Stimulated activated CD8-positive, alpha-beta memory T cell treated with anti-CD3 and anti-CD28 coated beads, Interleukin-15, amount 100 ng/mL, for 24 hours (primary cell): ENCODE measurements around the gene IGSF21.

ENCODE experiments used
- DNase-seq: peaks from one replicate; pipeline ENCODE4 v3.0.0-alpha.2; 2020; ENCODE audit warnings: low read depth

The IGSF21 gene

DNA sequence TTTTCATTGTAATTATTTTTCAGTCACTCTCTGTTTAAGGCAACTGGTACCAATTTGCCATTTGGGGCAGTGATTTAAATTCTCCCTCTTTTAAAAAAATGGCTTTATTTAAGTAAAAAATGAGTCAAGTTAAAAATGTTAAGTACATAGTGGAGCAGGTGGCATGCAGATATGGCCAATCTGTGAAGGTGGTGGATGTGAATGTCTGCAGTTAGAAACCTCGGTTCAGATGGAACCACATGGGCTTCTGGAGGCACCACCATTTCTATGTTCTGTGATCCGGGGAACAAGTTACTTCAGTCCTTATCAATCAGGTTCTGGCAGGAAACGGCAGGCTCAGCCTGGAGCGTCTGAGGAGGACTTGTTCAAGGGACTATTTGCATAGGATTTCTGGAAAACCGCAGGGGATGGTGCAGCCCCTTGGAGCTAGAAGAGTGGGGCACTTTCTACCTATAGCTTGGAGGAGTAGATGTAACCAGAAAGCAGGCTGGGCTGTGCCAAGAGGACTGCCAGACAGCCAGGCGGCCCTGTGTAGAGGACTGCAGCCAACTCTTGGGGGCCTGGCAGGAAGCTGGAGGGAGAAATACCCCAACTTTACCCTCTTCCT is 12.3 kb downstream of the IGSF21 start:
- no peak for DNase-seq

DNA sequence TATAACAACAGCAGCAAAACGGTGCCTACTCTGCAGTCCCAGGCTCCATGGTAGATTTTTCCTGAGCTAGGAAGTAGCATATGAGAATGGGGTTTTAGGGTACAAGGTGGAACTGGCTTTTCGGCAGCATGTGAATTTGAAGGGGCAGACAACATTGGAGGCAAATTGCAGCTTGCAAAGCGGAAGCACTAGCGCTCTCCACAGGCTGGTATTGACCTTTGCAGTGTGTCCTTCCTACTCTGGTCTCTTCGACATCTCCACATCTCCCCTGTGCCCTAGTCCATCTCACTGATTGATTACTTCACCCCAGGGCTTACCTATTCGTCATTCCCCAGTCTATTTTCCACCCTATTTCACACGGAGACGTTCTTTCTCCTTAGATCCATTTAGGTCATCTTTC is 13.0 kb downstream of the IGSF21 start:
- DNase-seq = no peak

DNA sequence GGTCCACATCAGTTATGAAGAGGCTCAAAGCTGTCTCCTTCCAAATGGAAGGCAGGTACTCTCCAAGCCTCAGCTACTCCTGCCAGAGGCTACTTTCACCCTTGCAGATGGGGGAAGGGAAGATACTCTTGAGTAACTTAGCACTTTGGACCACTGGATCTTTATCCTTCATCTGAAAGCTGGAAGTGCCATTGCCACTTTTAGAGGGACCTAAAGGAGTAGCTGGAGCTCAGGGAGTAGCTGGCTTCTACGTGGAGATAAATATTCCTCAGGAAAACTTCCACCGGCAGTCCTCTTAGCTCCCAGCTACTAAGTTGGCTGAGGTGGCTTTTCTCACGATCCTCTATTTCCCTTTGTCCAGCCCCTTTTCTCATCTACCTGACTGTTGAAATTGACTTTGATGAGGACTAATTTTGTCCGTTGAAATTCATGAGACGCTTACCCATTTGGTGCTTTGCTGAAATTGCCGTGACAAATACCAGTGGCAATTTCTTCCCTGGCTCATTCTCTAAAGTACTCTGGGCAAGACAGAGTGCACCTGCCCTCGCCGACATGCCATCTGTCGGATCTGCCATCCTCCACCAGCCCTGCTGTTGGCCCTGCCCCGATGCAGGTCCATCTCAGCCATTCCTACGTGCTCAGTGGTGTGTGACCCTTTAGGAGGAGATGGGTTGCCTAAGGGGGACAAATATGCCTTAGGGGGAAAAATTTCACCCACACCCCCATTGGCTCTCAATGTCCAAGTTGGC is 13.6 kb downstream of the IGSF21 start:
- no peak for DNase-seq

DNA sequence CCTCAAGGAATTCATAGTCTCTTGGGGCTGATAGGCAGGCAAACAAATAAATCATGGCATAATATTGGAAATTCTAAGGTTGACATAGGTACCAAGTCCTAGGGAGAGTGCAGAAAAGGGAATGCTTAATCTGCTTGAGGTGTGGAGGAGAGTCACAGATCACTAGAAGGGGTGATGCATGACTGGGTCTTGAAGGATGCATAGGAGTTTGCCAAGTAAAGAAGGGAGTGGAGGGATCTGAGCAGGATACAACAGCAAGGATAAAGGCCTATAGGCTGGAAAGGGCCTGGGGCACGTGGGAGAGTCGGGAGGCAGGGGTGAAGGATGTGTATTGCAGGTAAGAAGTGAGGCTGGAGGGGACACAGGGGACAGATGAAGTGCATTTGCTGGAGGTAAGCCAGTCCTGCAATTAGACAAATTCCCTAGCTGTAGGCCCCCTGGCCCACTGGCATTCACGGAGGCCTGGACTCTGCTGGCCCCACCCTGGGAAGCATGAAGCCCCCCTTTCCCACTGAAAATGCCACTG is 15.9 kb downstream of the IGSF21 start:
- no peak for DNase-seq

DNA sequence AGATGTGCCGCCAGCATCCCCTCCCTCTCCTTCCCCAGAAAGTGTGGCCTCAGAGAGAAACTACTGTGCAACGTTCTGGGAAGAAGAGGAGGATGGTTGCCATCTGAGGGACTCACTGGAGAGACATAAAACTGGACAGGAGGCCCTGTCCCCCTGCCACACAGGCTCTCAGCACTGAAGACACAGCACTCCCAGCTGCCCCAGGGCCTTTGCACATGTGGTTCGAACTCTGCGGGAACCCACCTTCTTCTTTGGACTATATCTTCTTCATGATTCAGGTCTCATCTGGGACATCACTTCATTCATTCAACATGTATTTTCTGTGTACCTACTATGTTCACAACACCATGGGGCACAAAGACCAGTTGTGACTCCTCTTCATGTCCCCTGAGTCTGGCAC is 17.4 kb downstream of the IGSF21 start:
- no peak for DNase-seq

DNA sequence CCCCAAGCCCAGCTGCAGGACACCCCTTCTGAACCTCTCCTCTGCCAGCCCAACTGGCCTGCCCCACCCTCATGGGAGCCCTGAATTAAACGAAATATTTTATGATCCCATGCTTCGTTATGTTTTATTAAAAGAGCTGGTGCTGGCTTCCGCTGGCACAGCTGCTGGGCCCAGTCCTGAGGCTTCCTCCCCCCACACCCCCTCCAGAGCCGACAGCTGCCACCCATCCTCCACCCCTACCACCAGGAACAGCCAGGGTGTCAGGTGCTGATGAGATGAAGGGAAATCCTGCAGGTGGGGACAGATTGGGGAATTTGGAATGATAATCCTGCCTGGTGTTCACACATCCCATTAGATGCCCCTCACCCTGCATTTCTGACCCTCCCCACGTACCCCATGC is 19.0 kb downstream of the IGSF21 start:
- no peak for DNase-seq

DNA sequence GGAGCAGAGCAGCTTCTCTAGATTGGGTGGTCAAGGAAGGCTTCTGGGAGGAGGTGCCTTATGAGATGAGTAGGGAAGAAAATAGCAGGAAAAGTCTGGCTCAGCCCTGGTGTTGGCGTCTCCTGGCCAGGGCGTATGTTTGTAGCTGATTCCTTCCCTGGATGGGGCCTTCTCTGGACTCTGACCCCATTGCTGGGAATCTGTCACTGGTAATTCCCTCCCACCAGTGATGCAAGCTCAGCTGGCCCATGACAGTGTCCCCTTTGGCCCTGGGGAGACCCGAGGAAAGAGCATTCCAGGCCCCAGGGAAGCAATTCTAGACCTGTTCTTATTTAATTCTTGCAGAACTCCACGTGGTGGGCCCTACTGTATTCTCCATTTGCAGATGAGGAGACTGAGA is 20.7 kb downstream of the IGSF21 start:
- DNase-seq = no peak

DNA sequence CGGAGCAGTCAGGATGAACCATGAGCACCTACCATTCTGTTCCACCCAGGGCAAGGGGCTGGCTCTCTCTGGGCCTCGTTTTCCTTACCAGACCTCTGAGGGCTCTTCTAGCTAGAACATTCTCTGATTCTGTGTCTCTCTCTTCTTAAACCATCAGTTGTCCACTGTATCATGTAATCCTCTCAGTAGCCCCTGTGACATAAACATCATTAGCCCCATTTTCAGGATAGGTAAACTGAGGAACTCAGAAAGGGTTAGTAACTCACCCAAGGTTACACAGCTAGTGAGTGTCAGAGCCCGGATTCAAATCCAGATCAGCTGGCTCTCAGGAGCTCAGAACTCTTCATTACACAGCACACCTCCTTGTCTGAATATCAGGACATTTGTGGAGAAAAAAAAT is 22.8 kb downstream of the IGSF21 start:
- DNase-seq = no peak

DNA sequence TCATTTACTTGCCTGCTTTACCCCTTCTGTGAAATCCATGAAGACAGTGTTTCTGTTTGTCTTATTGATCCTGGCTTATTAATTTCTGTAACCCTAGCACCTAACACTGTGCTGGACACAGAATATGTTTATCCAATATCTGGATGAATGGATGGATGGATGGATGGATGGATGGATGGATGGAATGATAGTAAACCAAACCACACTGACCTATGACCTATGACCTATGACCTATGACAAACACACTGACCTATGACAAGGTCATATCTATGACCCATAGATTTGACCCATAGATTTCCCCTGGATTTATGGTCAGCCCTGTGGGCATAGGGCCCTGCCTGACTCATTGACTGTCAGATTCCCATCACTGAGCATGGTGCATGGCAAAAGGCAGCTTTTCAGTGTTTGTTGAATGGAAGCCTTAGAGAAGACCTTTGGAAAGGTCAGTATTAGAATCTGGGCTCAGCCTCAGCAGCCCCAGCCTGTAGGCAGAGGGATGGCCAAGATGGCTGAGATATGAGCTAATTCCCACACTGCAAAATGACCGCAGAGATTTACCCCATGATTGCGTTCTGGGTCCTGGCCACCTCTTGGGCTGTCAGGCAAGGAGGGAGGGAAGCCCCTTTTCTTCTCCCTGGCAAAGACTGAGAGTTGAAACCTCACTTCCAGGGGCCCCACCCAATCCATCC is 24.6 kb downstream of the IGSF21 start:
- DNase-seq = no peak

DNA sequence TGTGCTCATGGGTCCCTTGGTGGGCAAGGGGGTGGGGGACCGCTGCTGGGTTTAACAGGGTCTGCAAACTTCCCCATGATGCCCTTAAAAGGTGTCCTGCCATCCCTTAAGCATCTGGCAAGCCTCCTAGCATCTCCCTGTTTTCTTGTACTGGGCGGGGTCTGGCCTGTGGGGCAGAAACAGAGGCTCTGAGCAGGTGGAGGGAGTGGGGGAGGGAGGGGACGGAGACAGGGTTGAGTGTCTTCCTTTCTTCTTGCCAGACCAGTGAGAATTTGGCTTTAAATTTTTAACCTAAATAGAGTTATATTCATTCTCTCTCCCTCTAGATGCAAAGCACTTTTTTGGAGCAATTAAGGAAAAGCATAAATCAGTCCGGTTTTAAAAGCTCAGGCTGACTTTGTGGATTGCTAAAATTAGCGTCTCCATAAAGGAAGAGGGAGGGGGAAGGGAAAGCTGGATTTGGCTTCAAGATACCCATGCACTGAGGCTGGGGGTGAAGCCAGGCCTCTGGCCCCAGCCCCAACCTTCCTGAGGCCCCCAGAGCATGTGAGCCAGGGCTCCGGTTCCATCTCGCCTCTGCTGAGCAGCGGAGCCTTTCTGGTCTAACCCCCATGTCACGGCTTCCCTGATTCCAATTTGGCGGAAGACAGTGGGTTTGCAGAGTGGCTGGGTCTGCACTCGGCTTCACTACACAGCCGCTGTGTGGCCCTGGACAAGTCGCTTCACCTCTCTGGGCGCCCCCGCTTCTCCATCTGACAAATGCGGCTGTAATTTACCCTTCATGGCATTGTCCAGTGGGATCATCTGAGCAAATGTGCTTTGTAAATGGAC is 25.3 kb downstream of the IGSF21 start:
- no peak for DNase-seq

DNA sequence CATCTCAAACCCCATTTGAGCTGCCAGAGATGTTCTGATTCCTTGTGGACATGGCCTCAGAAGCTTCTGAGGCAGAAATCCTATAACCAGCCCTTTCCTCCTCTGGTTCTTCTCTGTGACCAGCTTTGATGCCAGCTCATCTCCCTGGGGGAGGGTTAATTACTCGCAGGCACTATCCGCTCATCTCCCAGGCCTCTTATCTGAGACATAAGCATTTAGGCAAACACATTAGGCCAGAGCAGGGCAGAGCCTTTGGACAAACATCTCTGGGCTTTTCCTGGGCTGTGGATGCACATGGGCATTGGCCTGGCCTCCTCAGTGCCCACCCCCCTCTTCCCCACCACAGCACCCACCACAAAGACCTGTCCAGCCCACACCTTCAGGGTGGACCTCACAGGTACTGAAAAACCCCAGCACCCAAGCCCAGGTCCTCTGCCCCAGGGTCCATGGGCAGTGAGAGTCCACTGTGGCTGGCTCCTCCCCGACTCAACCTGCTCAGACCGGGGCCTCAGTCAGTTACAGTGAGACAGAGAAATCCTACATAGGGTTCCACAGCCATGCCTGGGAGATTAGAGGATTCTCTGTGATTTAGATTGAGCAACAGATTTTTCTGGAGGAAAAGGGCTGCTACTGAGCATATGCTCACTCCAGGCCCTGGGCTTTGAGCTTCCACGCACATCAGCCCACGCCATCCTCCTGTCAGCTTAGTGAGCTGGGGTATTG is 26.9 kb downstream of the IGSF21 start:
- DNase-seq = no peak

DNA sequence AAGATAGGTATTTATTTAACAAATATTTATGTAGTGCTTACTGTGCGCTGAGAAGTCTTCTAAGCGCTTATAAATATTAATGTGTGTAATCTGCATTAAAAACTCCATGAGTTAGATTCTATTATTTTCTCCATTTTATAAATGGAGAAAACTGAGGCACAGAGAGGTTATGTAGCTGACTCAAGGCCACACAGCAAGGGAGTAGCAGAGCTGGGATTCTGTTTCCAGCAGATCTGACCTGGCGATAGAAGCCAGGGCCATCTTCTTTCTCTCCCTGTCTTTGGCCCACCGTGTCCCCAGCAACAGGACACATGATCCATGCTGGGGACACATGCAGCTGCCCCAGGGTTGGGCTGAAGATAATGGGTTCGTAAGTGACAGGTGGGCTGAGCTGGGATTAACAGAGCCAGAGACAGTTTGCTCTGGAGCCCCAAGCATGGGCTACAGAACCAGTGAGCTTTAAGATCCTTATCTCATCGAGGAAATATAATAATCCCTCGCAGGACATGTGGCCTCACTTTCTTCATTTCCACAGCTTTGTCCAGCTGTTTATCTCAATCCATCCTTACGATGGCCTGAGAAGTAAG is 30.3 kb downstream of the IGSF21 start:
- DNase-seq = no peak

DNA sequence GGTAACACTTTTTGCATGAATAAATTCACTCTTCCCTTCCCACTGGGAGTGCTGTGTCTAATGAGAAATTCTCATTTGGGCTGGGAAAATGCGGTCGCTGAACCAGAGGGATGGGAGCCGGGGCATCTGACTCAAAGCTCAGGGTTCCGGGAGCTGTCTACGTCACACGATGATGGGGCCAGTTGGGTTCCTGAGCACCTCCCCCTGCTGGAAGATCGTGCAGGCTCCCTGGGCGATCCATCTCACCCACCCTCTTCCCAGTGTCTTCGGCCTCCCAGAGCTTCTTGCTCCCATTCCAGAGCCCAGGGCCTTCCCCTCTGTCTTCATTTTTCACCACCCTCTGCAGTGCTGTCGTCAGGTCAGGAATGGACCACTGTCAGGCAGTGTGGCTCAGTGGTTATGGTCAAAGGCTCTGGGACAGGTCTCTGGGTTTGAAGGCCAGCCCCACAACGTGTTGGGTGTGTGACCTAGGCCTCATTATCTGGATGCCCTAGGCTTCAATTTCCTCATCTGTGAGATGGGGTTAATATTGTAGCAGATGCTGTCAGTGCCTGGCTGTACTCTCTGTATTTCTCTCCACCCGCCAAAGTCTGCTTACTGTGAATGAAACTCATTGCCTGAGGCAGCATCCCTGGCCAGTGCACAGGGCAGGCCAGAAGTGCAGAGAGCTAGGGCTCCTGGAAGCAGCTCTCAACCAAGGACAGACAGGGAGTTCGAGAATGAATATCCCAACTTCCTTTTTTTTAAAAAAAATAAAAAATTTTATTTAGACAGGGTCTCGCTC is 31.8 kb downstream of the IGSF21 start:
- DNase-seq = no peak

DNA sequence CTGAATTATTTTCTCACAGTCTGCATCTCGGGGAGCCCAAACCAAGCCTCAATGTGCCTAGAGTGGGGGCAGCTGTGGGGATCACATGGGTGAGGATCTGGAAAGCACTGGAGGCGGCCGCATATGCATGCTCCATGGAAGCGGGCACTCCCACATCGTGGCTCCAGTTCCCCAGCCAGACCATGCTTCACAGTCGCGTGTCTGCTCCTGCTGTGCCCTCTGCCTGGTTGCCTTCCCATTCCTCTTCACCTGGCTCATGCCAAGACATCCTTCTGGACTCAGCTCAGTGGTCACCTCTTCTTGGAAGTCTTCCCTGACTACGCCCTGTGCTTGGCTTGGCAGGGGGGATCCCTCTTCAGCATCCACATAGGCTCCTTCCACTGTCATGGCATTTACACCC is 32.8 kb downstream of the IGSF21 start:
- DNase-seq = no peak

DNA sequence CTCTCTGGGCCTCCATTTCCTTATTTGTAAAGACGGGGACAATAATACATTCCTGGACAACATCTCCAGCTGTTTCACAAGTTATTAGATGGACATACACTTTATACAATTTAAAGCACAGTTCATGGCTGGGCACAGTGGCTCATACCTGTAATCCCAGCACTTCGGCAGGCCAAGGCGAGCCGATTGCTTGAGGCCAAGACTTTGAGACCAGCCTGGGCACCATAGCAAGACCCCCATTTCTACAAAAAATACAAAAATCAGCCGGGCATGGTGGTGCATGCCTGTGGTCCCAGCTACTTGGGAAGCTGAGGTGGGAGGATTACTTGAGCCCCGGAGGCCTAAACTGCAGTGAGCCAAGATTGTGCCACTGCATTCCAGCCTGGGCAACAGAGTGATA is 34.1 kb downstream of the IGSF21 start:
- no peak for DNase-seq

DNA sequence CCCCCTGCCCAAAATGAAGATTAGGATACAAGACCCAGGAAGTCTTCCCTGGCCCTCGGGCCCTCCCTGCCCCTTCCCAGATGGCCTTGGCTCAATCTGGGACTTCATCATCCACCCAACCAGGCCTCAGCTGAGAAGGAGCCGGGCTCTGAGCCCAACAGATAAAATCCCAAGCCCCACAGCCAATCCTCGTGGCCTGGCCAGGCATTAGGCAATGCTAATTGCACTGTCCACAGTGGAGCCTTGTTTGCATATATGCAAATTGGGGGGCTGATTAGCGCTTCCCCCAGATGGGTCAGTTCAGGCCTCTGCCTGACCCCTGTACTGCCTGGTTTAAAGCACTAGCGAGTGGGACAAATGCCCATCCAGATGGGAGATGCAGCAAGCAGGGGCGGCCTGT is 34.9 kb downstream of the IGSF21 start:
- DNase-seq = no peak

DNA sequence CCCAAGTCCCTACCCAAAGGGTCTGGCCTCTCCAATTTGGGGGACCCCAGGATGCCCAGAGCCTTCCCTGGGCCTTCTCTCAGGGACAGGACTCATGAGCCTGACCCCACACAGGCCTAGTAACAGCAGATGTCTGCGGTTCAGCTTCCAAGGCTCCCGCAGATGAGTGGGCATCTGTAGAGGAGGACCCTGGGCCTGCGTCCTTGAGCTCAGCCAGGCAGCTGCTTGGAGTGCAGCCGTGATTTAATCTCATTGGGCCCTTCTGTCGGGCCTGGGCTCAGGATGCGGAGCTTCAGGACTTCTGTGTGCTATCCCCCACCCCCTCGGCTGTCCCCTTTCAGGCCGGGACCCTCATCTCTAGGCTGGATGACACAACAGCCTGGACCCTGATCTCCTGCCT is 35.4 kb downstream of the IGSF21 start:
- no peak for DNase-seq

DNA sequence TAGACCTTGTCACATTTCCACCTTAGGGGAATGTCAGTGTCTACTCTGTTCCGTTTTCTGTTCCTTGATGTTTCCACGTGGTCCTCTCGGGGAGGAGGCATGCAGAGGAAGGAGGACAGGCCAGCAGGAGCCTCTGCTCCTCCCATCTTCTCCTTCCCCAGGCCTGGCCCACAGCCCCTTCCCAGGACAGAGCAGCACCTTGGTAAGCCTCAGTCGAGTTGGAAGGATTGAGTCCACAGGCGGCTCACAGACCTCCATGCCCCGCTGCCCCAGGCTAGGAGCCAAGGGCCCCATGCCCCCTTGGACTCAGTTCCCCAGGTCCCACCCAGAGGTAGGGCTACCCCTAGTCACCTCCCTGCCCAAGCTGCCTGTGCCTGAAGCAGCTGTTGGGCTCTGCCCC is 36.5 kb downstream of the IGSF21 start:
- no peak for DNase-seq

DNA sequence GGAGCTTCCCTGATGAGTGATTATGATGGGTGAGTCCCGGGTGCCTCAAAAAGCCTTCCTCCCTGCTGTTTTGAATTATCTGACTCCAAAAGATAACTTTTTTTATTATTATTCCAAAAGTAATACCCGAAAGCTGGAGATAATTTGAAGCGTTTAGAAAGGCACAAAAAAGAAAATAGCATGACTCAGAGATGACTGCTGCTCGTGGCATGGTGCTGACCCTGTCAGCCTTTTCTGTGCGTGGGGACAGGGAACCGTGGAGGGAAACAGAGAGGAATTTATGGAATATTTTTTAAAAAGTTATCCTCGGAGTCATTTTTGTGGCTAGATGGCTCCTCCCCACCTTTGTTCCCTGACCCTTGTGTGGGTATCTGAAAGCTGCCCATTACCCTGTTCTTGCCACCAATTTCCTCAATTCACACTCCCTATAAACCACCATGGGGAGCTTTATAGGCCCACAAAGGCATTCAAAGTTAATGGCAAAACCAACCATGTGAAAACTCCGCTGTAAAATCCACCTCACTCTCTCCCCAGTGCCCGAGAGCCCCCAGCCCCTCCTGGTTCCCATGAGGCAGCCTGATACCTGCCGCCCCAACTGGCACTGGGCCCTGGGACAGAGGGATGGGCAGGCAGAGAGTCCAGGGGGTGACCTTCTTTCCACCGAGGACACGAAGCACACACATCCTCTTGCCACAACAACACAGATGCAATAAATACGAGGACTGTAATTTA is 37.5 kb downstream of the IGSF21 start:
- no peak for DNase-seq
